ENCODE measurements around the gene PPM1E. TPM values are rescaled to one million over a fixed set of nuclear protein-coding genes. Genes with fewer than 3 reads are reported as not detected.
A peak's percentile ranks its signal among the peaks of the same experiment; 100 is the strongest.

Gene PPM1E
- total and polyA plus RNA-seq, 7 donors: 0.01 to 0.24 (median 0.10) TPM; not detected in 3

- no peaks in the 10 kb centered on the region for H3K9me3 ChIP-seq
- H3K4me3 ChIP-seq: peak overlapping the region; percentile 62
- no peaks in the 10 kb centered on the region for H3K36me3 ChIP-seq (ENCODE audit: insufficient read depth in 1 of 2, low read depth in 1 of 2)
- WGBS, 3 donors: 34 to 44% (median 40%) methylated on average over 2 of the region's 2 CpGs
- intact Hi-C loops (cut with DNase I): no loop called here
- ATAC-seq: no peak
- H3K27me3 ChIP-seq (ENCODE audit: insufficient read depth in 3 of 3, low read length in 2 of 3): peaks cover 1 to 70% (median 19%) of the 10 kb centered on the region in 3 donors
- no peak overlapping the region for H3K27ac ChIP-seq
- H3K4me1 ChIP-seq: no peaks in the 10 kb centered on the region
- TF ChIP-seq CTCF (IDR thresholded peaks at IDR 0.05): no peak
- no peak for DNase-seq
These were observed 431 bp upstream of the PPM1E start for GRCh38 chr17:58755269-58755576.

- ATAC-seq: no peak
- no peak for DNase-seq
- H3K9me3 ChIP-seq: no peaks in the 10 kb centered on the region
- H3K27me3 ChIP-seq (ENCODE audit: insufficient read depth in 3 of 3, low read length in 2 of 3): peaks cover 6 to 82% (median 19%) of the 10 kb centered on the region in 3 donors
- WGBS, 3 donors: 1 to 2% (median 2%) methylated on average over 21 to 72 of the region's 72 CpGs
- H3K36me3 ChIP-seq (ENCODE audit: insufficient read depth in 1 of 2, low read depth in 1 of 2): no peaks in the 10 kb centered on the region
- intact Hi-C loops (cut with DNase I): no loop called here
- H3K4me1 ChIP-seq: no peaks in the 10 kb centered on the region
- no peak overlapping the region for H3K27ac ChIP-seq
- peak overlapping the region; percentile 62 for H3K4me3 ChIP-seq
- TF ChIP-seq CTCF (IDR thresholded peaks at IDR 0.05): no peak
These were observed 850 bp downstream of the PPM1E start for GRCh38 chr17:58756246-58757161.

GRCh38 chr17:58757162-58757613 is 1.5 kb downstream of the PPM1E start:
- Histone ChIP-seq H3K4me1 (no peaks in the 10 kb centered on the region), H3K27me3 (ENCODE audit: insufficient read depth in 3 of 3, low read length in 2 of 3) (peaks cover 9 to 82% (median 19%) of the 10 kb centered on the region in 3 donors), H3K27ac (no peak overlapping the region), H3K4me3 (peak overlapping the region; percentile 62), H3K36me3 (ENCODE audit: insufficient read depth in 1 of 2, low read depth in 1 of 2) (no peaks in the 10 kb centered on the region), H3K9me3 (no peaks in the 10 kb centered on the region)
- DNase-seq (no peak), ATAC-seq (no peak)
- intact Hi-C loops (cut with DNase I): no loop called here
- no peak for TF ChIP-seq CTCF (IDR thresholded peaks at IDR 0.05)
- WGBS, 3 donors: 45 to 50% (median 48%) methylated on average over 5 of the region's 5 CpGs

GRCh38 chr17:58758890-58759289 is 3.2 kb downstream of the PPM1E start:
- 62 to 73% (median 65%) methylated on average over 8 of the region's 8 CpGs for WGBS, 3 donors

More at GRCh38 chr17:58758890-58759289, 3.2 kb downstream of the PPM1E start:
- Histone ChIP-seq H3K27me3 (ENCODE audit: insufficient read depth in 3 of 3, low read length in 2 of 3) (peaks cover 11 to 73% (median 19%) of the 10 kb centered on the region in 3 donors), H3K9me3 (no peaks in the 10 kb centered on the region), H3K27ac (no peak overlapping the region), H3K4me1 (no peaks in the 10 kb centered on the region), H3K4me3 (no peak overlapping the region), H3K36me3 (ENCODE audit: insufficient read depth in 1 of 2, low read depth in 1 of 2) (no peaks in the 10 kb centered on the region)
- intact Hi-C loops (cut with DNase I): no loop called here
- DNase-seq (no peak), ATAC-seq (no peak)
- TF ChIP-seq CTCF (IDR thresholded peaks at IDR 0.05): no peak

All from psoas muscle (tissue), 8 donors.